GM21576 (cell line): ENCODE results near the gene LAMA5.
"Not testable (repeated sequence)": the region's sequence is repeated elsewhere in the genome, so short reads cannot be mapped to it uniquely, and the experiment has no call there.

Experiments used
- ATAC-seq: cut with Tn5 transposase; IDR thresholded peaks from one replicate; pipeline ENCODE4 v1.9.1; 2021; ENCODE audit warnings: mild to moderate bottlenecking, moderate library complexity; ENCODE audit not compliant: unreplicated experiment

LAMA5 gene

DNA sequence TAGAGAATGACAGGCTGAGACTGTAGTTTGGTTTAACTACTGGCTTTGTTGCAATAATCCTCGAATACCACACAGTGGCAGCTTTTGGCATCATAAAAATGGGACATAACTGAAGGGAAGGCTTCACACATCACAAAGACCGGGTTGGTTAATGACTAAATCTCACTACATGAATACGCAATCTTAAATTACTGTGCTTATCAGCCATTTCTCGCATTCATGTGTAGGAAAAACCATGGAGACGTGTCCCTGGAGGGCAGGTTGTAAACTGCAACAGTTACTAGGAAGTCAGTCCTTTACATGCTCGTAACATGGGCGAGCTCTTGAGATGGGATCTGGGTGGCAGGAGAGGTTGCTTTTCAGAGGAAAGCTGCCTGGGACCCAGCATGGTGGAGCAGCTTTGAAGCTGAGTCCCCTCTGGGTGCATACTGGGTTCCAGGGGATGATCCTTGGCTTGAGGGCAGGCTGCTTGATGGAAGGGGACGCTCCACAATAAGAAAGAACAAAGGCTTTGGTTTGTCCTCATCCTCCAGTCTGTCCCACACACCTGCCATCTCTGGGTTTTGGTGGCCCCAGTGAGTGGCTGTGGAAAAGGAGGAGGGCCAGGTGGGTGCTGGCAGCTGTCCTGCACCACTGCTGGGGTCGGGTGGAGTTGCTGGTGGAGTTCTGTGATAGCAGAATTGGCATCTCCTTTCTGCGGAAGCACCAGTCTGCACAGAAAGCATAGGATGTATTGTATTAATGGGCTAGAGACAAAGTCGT lies 21.9 kb upstream of the LAMA5 start:
- no peak for ATAC-seq

DNA sequence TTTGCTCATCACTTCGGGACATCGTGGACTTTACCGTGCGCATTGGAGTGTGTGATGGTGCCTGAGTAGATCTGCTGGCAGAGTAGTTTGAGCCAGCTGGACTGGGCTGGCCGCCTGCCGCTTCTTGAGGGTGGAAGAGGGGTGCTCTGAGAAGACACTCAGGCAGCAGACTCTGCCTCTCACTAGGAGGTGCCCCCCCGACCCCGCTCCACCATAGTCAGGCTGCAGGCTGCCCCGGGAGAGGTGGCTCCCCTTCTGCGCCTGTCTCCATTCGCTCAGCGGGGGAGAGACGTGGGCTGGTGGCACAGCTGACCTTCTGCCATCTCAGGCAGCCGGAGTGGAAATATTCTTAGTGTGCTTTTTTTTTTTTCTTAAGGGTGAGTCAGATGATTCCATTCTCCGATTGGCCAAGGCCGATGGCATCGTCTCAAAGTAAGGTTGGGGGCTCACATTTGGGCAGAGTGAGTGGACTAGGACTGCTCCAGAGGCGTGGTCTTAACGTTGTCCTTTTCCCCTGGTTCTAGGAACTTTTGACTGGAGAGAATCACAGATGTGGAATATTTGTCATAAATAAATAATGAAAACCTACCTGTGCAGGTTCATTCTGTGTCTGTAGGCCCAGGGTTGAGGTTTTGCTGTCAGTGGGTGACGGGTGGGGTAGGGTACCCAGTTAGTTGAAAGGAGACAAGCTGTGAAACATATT lies 21.0 kb upstream of the LAMA5 start:
- no peak for ATAC-seq

DNA sequence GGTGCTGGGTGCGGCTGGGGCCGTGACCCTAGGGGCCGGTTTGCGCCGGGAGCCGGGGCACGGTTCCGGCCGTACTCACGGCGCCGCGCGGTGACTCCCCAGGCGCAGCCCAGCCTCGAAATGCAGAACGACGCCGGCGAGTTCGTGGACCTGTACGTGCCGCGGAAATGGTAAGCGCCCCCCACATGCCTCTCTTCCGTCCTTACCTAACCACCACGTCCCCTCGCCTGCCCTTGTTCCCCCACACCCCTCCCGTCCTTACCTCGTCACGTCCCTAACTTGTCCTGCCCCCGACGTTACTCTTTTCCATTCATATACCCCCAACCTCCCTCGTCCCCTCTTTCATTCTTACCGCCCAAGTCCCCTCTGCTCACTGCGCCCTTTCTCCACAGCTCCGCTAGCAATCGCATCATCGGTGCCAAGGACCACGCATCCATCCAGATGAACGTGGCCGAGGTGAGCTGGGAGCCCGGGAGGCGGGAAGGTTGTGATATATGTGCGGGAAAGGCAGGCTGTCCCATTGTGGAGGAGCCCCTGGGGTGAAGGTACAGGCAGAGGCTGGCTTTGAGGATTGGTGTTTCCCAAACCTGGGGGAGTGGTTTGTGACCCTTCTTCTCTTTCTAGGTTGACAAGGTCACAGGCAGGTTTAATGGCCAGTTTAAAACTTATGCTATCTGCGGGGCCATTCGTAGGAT lies 20.3 kb upstream of the LAMA5 start:
- ATAC-seq = no peak

DNA sequence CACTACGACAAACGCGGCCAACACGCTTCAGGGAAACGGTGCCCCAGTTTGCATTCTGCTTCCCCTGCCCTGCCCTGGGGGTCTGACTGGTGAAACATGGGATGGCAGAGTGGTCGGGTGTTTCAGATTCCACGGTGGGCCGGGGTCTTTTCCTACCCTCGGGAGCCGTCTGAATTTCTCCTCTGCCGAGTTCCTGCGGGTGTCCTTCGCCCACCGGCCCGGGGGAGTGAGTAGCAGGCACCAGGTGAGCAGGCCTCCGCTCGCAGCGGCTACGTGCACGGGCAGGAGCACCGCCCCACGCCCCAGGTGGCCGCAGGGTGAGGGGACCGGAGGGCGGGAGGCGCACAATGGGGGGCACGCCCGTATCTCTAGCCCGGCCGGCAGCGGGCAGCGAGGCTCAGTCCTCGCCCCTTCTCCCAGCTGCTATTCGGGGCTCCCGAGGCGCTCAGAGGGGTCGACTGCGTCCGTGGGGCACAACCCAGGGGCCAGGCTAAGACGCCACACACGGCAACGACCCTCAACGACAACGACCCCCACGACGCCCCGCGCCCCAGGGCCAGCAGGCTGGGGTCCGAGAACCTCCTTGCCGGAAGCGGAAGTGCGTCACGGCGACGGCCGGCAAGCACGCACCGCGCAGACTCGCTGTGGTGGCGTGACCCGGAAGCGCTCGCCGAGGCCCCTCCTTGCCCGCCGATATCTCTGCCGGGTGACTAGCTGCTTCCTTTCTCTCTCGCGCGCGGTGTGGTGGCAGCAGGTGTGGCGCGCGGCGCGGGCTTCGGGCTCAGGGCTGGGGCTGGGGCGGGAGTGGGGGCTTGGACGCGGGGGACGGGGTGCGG lies 19.5 kb upstream of the LAMA5 start, which contains the start of gene RPS21:
TSS of gene RPS21 (plus strand) at position 721 of the 836 bp plus-strand sequence. CDS start 236 bp downstream, outside the sequence.
- ATAC-seq = peak; percentile 79

DNA sequence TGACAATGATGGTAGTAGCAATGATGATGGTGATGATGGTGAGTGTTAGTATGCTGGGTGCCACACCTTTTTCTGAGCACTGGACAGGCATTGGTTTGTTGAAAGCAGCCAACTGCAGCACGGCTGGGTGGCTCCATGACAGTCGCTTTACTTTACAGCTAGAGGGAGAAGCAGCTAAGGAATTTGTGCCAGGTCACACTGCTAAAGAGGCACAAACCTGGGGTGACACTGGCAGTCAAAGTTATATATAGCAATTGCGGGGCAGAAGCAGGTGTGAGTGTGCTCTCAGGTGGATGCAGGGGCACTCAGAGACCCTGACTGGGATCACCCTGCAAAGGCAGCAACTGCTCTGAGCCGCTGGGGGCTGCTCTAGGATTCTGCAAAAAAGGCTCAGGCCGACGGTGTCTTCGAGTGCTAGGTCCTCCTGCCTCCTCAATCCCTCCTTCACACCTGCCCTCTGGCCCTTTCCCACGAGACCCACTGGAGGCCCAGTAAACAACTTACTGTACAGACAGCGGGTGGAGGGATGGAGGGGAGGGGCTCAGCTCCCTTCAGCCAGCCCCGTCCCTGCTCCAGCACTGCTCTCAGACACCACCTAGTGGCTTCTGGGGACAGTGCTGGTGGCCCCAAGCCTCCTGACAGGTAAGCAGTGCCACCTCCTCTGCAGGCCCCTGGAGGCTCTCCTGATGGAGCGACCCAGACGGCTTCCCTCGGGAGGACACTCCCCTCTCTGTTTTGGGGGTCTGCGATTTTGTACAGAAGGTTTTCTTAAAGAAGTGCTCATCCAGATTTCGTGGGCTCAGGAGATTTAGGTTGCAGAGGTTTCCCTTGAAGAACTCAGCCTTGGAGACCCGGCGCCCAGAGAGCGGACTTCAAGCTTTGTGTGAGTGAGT lies 15.4 kb upstream of the LAMA5 start:
- peak; percentile 39 for ATAC-seq

DNA sequence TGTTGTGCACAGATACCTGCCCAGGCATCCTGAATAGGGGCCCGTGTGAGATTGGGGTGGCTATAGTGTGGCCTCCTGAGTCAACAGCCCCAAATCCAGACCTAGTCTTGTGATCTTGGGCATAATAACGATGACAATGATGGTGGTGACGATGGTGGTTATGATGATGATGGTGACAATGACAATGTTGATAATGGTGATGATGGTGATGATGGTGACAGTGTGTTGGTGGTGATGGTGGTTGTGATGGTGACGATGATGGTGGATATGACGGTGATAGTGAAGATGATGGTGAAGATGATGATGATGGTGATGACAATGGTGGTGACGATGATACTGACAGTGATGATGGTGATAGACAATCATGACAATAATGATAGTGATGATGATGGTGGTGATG lies 14.7 kb upstream of the LAMA5 start:
- no peak for ATAC-seq

DNA sequence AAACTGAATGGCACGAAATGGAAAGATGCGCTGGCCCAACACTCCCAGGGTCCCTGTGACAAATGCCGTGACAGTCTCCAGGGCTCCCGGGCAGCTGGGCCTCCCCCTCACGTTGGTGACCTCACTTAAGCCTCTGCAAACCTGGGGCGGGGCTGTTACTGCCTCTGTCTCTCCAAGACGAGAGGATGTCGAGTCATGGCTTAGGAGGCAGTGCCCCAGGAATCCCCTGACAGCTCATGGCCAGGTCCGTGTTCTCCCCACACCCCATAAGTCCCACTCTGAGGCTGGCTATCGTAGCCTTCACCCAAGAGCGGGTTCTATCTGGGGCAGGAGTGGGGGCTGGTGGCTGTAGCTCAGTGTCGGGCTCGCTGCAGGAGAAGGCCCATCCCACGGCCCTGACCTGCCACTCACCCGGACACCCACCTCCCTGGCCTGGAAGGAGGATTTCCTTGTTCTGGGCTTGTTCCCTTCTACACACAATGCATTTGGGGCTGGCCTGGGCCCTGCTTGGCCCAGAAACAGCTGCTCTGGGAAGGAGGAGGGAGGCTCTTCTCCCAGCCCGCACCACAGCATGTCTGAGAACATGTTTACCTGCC lies 14.2 kb upstream of the LAMA5 start:
- ATAC-seq = no peak

DNA sequence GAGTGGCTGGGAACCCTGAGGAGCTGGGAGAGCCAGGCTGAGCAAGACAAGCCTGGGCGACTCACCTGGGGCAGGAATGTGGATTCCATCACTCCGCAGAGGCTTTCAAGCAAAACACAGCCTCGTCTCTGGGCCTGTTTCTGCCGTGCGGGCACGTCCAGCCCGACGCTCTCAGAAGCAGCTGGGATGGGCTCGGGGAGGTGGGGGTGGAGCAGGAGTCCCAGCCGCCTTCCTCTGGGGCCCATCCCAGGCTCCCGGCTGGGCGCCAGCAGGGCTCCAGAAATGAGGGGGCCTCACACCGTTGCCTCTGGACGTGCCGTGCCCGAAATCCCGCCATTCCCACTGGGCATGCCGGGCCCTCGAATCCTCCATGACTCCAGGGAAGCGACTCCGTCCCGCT lies 11.1 kb upstream of the LAMA5 start:
- no peak for ATAC-seq

DNA sequence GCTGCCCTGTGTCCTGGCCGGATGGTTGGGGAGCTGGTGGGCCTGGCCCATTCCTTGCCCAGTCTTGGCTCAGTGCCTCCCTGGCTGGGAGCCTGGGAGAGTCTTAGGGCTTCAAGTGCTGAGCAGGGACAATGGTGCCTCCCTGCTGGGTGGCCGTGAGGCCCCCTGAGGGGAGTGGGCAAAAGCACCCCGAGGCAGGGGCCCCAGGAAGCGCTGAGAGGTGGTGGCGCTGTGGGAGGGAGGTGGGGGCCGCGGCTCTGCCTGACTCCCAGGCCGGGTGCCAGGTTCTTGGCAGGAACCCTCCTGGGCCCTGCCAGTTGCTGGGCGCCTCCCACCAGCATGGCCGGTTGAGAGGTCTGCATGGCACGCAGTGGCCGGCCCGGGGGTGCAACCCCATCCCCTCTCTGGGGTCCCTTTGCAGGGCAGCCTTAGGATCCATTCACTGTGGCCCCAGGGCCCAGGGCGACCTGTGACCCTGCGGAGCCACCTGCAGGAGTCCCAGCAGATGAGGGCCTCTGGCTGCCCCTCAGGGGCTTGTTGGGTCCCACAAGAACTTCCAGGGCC lies 10.6 kb upstream of the LAMA5 start:
- ATAC-seq = no peak

DNA sequence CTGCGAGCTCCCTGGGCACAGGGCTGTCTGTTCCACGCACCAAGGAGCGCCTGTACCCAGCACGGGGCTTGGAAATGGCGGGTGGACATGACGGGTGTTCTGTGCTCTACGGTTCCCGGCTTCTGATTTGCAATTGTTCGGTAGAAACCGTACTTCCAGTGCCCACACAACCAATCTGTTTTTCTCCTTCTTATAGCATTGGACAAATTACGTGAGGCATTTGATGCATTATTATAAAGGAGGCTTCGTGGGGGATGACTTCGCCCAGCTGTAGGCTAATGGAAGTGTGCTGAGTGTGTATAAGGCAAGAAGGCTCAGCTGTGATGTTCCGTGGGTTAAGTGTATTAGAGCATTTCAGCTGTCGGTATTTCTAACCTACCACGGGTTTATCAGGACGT lies 10.0 kb upstream of the LAMA5 start:
- ATAC-seq = no peak

DNA sequence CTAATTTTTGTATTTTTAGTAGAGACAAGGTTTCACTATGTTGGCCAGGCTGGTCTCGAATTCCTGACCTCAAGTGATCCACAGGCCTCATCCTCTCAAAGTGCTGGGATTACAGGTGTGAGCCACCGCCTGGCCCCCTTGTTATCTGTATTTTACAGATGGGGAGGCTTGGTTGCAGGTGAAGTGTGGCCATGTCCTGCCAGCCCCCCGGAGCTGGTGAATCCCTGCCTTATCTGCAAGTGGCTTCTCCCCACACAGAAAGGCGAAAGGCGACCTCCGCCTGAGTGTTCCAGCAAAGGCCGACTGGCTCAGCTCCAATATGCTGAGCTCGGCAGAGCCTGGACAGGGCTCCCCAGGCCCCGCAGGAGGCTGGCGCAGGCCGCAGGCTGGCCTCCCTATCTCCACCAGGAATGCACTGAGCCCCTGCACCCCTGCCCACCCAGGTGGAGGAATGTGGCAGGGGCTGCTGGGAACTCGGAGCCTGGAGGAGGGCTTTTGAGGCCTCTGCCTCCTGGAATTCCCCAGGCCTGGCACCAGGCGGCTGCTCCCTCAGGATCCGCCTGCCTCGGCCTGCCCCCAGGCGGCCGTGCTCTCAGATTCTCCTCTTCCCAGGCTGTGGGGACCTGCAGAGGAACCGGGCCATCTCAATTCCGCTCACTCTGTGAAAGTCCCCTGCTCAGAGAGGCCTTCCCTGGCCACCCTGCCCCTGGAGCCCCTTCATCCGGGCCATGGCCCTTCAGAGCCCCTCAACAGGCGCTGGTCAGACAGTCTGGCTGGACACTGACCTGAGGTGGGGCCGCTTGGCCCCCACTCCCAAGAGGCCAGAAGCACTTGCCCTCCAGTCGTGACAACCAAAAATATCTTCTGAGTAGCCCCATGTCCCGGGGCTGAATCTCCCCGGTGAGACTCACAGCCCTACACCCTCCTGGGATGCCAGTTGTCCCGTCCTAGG lies 9.3 kb upstream of the LAMA5 start:
- no peak for ATAC-seq

DNA sequence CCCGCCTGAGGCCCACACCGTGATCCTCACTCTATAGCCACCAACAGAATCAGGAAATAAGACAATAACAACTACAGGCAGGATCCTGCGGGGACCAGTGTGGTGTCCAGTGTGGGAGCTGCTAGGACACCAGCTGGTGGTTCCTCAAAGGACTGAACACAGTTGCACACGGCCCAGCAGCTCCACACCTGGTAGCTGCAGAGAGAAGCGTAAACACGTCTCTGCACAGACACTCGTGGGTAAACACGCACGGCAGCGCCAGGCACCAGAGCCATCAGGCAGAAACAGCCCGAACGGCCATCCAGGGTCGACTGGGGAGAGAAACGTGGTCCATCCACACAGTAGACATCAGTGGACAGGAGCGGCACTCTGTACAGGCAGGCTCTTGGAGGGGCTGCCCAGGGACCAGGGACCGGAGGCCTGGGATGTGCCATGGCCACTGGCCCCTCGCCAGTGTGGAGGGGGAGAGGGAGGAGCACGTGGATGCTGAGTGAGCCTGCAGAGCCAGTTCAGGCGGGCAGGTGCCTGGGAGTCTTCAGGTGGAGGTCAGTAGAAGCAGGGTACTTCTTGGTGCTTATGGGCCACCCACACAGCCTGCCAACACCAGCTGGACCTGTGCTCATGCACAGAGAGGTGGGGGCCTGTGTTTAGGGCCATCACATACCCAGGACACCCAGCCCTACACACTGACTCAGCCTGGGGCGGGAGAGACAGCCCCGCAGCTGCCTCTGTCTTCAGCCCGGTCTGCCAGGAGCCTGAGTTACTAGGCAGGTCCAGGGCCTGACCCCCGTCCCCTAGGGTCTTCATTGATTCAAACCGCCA lies 7.4 kb upstream of the LAMA5 start:
- ATAC-seq = no peak

DNA sequence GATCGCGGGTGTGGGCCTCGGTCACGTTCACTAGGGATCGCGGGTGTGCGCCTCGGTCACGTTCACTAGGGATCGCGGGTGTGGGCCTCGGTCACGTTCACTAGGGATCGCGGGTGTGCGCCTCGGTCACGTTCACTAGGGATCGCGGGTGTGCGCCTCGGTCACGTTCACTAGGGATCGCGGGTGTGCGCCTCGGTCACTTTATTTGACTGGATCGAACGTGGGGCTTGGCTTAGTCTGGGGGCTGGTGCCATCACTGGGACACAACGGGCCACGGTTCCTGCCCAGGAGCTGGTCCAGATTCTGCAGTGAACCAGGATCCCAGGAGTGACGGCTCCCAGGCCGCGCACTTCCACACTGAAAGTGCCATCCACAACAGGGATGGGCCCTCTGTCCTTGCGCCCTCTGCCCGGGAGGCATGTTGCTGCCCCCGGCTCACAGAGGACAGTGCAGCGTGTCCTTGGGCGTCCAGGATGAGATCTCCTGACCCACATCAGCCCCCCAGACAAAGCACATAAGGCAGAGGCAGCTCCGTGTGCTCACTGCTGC lies 6.6 kb upstream of the LAMA5 start:
- ATAC-seq = not testable (repeated sequence)

DNA sequence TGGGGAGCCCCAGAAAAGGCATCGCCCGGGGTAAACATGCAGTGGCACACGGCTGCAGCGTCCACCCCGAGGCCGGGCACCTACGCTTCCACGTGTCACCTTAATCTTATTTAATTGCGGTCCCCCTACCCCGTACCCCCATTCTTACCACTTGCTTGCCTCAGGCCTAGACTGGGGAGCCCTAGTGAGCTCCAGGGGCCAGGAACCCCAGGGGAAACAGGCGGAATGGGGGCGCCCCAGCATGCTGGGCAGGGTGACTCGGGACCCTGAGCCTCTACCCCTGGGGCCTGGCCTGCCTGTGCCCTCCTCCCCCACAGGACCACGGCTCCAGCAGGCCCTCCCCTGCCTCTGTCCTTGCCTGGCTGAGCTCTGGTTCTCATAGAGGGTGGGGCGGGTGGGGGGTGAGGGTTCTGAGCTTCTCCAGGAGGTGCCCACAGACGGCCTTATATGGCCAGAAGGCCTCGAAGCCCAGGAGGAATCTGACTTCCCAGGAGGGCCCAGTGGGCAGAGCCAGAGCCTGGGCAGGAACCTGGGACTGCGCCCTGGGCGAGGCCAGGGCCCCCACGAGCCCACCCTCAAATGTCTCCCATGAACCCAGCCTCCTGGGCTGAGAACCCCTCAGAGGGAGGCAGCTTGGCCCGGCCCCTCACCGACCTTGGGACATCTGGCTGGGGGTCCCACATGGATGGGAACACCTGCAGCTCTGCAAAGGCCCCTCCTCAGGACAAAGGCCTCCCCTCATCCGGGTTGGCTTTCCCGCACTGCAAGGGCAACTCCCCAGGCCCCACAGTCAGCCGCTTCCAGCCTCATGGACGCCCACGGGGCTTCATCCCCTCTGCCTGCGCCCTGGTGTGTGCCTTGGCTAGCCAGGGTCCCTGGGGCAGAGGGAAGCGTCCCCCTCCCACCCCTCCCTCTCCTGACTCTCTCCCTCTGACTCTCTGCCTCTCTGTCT lies 5.2 kb upstream of the LAMA5 start:
- ATAC-seq = no peak

DNA sequence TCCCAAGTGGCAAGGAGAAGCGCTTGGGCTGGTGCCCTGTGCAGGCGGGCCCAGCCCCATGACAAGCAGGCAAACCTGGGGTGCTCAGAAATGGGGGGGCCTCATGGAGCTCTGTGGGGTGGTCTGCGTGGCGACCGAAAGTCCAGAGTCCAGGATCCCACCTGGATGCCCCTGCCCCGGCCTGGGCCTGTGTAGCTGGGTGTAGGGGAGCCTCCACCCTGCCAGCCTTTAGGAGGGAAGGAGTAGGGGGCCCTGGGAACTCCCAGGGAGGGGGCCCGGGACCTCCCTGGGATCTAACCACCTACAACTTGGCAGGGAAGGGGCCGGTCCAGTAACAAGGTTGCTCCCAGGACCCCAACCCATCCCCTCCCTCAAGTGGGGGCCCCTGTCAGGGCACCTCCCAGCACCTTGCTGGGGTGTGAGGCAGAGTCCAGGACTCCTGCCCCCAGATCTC lies 4.5 kb upstream of the LAMA5 start:
- ATAC-seq = no peak
